Right lobe of liver (tissue), 4 donors: ENCODE data around the gene NANS.

Experiments
- CTCF ChIP-seq, 4 donors: fragments of 200-600 bp in 3 of 4; fragments of 450-650 bp in 1 of 4; IDR thresholded peaks; one replicate each; pipeline versions ENCODE4 v1.5.1 to v1.8.0; 2016 to 2022; ENCODE audit warnings: antibody characterized with exemption in 4 of 4, mild to moderate bottlenecking in 2 of 4
- POLR2A ChIP-seq: fragments of 450-650 bp; IDR thresholded peaks from one replicate; pipeline ENCODE4 v1.6.1; 2017; ENCODE audit warnings: antibody characterized with exemption, mild to moderate bottlenecking
- donor health status: DM: no; HTN: no; CAD: no.
- donor health status: DM: no; HTN: no; CAD: no.
- donor health status: DM: no; HTN: yes; CAD: no.

- TF ChIP-seq CTCF (IDR thresholded peaks at IDR 0.05): no peak
- TF ChIP-seq POLR2A: no peak
Measured at GRCh38 chr9:98092613-98092931, 36.0 kb downstream of the NANS start.
